ENCODE data around the gene GPR37L1.

DNA sequence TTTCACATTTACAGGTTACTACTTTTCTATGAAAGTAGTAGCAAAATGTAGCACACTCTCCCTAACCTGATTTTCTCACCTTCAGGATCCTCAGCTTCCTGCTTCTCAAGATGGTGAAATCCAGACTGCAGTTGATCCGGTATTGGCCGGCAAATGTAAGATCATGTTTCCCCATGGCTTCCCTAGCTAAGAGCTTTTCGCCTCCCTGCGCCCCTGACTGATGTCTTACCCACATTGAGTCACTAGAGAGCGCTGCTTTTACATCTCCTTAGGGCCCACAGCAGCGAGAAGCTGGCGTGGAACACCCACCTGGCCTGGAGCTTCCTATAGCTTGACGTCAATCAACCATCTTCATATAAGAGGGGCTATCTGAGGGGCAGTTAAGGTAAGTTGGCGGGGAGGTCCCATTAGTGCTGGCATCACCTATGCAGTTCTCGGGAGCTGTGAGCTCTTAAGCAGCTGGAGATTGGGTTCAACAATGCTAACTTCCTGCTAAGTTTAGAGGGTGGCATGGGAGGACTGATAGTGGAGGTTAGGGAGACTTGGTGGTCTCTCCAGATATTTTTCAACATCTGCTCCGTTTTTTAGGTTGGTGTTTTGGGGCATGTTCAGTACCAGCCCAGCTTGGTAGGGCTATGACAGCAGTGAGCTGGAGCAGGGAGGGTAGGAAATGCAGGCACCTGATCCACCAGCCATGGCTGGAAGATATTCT lies 32.2 kb downstream of the GPR37L1 start:
- TF ChIP-seq JUN (IDR thresholded peaks at IDR 0.05; ENCODE audit: low read depth, low read length) (no peak), RFX5 (IDR thresholded peaks at IDR 0.05; ENCODE audit: borderline replicate concordance, low read depth, low read length) (no peak), POLR2AphosphoS5 (IDR thresholded peaks at IDR 0.05; ENCODE audit: low read depth, low read length) (no peak), EZH2 (IDR thresholded peaks at IDR 0.05; ENCODE audit: low read depth, low read length, severe bottlenecking) (no peak)
